ENCODE data around the gene ANKRD6.

DNA sequence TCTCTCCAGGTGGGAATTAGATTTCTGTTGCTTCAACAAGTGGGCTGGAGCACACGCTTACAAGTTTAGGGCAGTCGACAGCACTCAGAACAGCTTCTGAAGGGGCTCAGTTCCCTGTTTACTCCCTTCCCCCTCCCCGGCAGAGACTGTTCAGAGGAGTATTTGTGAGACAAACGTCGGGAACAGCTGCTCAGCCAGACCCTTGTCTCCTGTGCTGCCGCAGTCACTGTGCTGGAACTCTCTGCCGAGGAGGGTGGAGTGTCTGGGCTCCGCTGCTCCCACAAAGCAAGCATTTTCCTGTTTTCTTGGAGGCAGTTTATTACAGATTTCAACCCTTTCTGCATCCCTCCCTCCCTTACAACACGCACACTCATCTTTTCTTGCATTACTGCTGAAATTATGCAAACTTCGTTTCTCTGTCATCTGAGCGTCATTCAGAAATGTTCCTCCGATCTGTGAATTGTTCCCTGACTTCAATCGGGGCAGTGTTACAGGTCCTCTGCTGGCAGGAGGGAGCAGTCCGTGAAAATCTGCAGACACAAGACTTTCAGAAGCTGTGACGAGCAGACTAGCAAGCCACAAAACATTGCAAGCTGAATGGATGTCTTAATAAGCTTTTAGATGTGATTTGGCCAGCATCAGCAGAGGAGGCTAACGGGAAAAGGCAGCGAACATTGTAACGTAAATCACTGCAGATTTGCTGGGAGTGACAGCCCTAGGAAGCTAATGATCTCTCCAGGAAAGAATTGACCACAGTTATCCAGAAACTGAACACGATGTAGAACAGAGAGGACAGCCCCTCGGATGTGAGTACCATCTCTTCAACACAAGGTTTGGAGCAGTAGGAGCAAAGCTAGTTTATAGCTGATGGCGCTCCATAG is 129.4 kb downstream of the ANKRD6 start:
- TF ChIP-seq, protein P1, sequence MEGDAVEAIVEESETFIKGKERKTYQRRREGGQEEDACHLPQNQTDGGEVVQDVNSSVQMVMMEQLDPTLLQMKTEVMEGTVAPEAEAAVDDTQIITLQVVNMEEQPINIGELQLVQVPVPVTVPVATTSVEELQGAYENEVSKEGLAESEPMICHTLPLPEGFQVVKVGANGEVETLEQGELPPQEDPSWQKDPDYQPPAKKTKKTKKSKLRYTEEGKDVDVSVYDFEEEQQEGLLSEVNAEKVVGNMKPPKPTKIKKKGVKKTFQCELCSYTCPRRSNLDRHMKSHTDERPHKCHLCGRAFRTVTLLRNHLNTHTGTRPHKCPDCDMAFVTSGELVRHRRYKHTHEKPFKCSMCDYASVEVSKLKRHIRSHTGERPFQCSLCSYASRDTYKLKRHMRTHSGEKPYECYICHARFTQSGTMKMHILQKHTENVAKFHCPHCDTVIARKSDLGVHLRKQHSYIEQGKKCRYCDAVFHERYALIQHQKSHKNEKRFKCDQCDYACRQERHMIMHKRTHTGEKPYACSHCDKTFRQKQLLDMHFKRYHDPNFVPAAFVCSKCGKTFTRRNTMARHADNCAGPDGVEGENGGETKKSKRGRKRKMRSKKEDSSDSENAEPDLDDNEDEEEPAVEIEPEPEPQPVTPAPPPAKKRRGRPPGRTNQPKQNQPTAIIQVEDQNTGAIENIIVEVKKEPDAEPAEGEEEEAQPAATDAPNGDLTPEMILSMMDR (conservative IDR thresholded peaks at IDR 0.05; ENCODE audit: low read length): no peak
- no peak for TF ChIP-seq EZH2phosphoT487 (IDR thresholded peaks at IDR 0.05; ENCODE audit: borderline replicate concordance, low read depth, low read length)
